Measurements from ENCODE around the gene AMN.

GRCh38 chr14:102889615-102890014 is 32.8 kb upstream of the AMN start:
- TF ChIP-seq CTCF (IDR thresholded peaks at IDR 0.05; ENCODE audit: low read depth, low read length, missing input control) (no peak), TAF1 (conservative IDR thresholded peaks at IDR 0.05) (no peak), JUND (IDR thresholded peaks at IDR 0.05) (no peak), REST (IDR thresholded peaks at IDR 0.05) (no peak), ATF3 (IDR thresholded peaks at IDR 0.05) (no peak), GABPA (IDR thresholded peaks at IDR 0.05 in 1 of 2, conservative IDR thresholded peaks at IDR 0.05 in 1 of 2) (no peak), YY1 (IDR thresholded peaks at IDR 0.05) (no peak), RAD21 (IDR thresholded peaks at IDR 0.05) (no peak), NR2F2 (IDR thresholded peaks at IDR 0.05) (no peak), FOXA1 (IDR thresholded peaks at IDR 0.05) (no peak), RXRA (IDR thresholded peaks at IDR 0.05) (no peak)
- TF ChIP-seq, protein P1, sequence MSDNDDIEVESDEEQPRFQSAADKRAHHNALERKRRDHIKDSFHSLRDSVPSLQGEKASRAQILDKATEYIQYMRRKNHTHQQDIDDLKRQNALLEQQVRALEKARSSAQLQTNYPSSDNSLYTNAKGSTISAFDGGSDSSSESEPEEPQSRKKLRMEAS (IDR thresholded peaks at IDR 0.05), result no peak

All from liver (tissue), 3 donors.